ENCODE results near the gene MASP2. TPM values are rescaled to one million over a fixed set of nuclear protein-coding genes. Genes with fewer than 3 reads are reported as not detected.
A peak's percentile ranks its signal among the peaks of the same experiment; 100 is the strongest.

Gene MASP2
- total and polyA plus RNA-seq, 3 experiments from 2014 or later: 0.18 to 0.20 TPM; not detected in 1

DNA sequence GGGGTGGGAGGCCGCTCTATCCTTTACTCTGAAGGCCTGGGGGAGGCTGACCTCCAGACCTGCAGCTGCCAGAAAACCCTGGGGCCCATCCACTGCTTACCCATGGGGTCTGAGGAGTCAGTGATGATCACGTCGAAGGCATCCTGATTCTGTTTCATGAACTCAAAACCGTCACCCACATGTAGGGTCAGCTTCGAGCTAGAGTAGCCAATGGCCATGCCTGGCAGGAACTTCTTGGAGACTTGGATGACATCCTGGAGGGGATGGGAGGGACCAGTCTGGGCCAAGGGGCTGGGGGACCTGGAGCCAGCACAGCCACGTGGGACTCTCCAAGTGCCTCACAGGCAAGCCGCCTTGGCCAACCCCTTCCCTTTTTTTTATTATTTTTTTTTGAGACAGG, 9.5 kb upstream of the MASP2 start:
- H3K27me3 Mint-ChIP-seq: no peaks in the 10 kb centered on the region
- H3K4me1 ChIP-seq (ENCODE audit: insufficient read depth, low read length): peaks cover 12% of the 10 kb centered on the region
- DNase-seq: no peak
- H3K27me3 ChIP-seq (ENCODE audit: insufficient read depth, low read length, poor library complexity, severe bottlenecking): no peaks in the 10 kb centered on the region
- peaks cover 0 to 36% (median 2%) of the 10 kb centered on the region in 3 donors for H3K36me3 Mint-ChIP-seq
- H3K27ac Mint-ChIP-seq: peak overlapping the region in 1 of 8 donors; percentile 68
- no peaks in the 10 kb centered on the region for H3K9me3 Mint-ChIP-seq
- no peaks in the 10 kb centered on the region for H3K9me3 ChIP-seq (ENCODE audit: low read length)
- no peak overlapping the region for H3K4me3 Mint-ChIP-seq
- H3K4me1 Mint-ChIP-seq: peaks cover 12 to 29% (median 16%) of the 10 kb centered on the region in 3 donors
- POLR2A ChIA-PET: interaction anchor here (0.6 kb wide), 1 partner anchor 10 kb away, joined by 3 read pairs; no protein-coding TSS in a partner anchor
- no peak overlapping the region for H3K4me3 ChIP-seq (ENCODE audit: low read length)
- CTCF ChIA-PET: interaction anchor here (3.7 kb wide), 1 partner anchor 19 kb away, joined by 18 read pairs; no protein-coding TSS in a partner anchor
- no peaks in the 10 kb centered on the region for H3K36me3 ChIP-seq (ENCODE audit: insufficient read depth, low read length)
- no peak overlapping the region for H3K27ac ChIP-seq (ENCODE audit: low read depth, low read length)

DNA sequence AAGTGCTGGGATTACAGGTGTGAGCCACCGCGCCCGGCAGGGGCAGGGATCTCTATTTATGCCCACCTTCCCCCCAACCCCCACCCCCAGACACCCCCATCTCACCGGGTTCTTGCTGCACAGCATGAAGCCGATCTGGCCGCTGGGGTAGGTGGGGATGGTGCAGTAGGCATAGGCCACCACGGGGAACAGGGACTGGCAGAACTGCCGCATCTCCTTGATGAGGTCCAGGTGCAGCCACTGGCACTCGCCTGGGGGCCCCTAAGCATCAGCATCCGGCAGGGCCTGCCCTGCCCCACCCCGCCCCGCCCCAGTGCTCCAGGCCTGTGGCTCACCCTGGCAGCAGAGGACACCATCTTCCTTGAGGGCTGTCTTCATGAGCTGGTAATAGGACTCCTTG, 8.6 kb upstream of the MASP2 start:
- H3K36me3 ChIP-seq (ENCODE audit: insufficient read depth, low read length): no peaks in the 10 kb centered on the region
- Mint-ChIP-seq H3K4me1 (peaks cover 7 to 23% (median 12%) of the 10 kb centered on the region in 3 donors), H3K27me3 (no peaks in the 10 kb centered on the region), H3K9me3 (no peaks in the 10 kb centered on the region), H3K36me3 (peaks cover 0 to 32% (median 2%) of the 10 kb centered on the region in 3 donors), H3K27ac (no peak overlapping the region), H3K4me3 (no peak overlapping the region)
- H3K4me3 ChIP-seq (ENCODE audit: low read length): no peak overlapping the region
- DNase-seq: no peak
- ChIA-PET POLR2A (interaction anchor here (0.6 kb wide), 2 partner anchors 10 to 24 kb away, joined by 3 to 4 read pairs; no protein-coding TSS in a partner anchor), CTCF (interaction anchor here (3.7 kb wide), 1 partner anchor 18 kb away, joined by 18 read pairs; no protein-coding TSS in a partner anchor)
- H3K27ac ChIP-seq (ENCODE audit: low read depth, low read length): no peak overlapping the region
- H3K4me1 ChIP-seq (ENCODE audit: insufficient read depth, low read length): peaks cover 9% of the 10 kb centered on the region
- no peaks in the 10 kb centered on the region for H3K9me3 ChIP-seq (ENCODE audit: low read length)
- H3K27me3 ChIP-seq (ENCODE audit: insufficient read depth, low read length, poor library complexity, severe bottlenecking): no peaks in the 10 kb centered on the region

DNA sequence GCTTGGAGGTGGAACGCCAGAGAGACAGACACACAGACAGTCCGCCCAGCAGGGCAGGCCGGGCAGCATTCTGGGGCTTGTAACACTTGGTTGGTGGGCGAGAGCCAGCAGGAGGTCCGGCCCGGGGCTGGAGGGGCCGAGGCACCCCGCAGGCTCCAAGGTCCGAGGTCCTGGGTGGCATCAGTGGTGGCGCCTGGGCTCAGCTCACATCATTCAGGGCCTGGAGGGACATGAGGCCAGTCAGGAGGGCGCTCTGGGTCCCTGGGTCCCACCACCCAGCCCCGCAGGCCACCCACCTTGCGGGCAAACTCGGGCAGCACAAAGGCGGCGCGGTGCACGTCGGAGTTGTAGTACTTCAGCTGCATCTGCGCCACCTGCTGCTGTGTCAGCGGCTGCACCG, 7.6 kb upstream of the MASP2 start:
- peaks cover 2 to 18% (median 7%) of the 10 kb centered on the region in 3 donors for H3K4me1 Mint-ChIP-seq
- Histone ChIP-seq H3K36me3 (ENCODE audit: insufficient read depth, low read length) (no peaks in the 10 kb centered on the region), H3K4me1 (ENCODE audit: insufficient read depth, low read length) (peaks cover 9% of the 10 kb centered on the region), H3K27me3 (ENCODE audit: insufficient read depth, low read length, poor library complexity, severe bottlenecking) (no peaks in the 10 kb centered on the region), H3K27ac (ENCODE audit: low read depth, low read length) (no peak overlapping the region), H3K9me3 (ENCODE audit: low read length) (no peaks in the 10 kb centered on the region), H3K4me3 (ENCODE audit: low read length) (no peak overlapping the region)
- no peak for DNase-seq
- H3K9me3 Mint-ChIP-seq: no peaks in the 10 kb centered on the region
- CTCF ChIA-PET: no interaction called here
- H3K27me3 Mint-ChIP-seq: no peaks in the 10 kb centered on the region
- H3K36me3 Mint-ChIP-seq: peaks cover 0 to 28% (median 2%) of the 10 kb centered on the region in 3 donors
- POLR2A ChIA-PET: no interaction called here
- H3K4me3 Mint-ChIP-seq: peak overlapping the region in 1 of 7 donors; percentile 80
- H3K27ac Mint-ChIP-seq: no peak overlapping the region

DNA sequence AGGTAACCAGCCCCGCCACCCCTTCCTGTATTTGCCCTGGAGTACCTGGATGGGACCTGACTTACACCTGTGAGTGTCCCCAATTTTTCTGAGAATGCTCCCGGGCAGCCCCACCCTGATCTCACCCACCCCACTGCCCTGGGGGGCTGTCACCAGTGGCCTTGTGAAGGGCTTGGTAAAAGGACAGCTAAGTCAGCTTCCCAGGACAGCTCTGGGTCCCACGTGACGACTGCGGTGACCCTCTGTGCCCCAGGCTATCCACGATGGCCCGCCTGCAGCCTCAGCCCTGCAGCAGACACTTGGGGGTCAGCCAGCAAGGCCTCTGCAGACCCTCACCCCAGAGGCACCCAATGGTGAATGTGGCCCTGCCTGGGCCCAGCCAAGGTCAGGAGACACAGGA, 7.1 kb upstream of the MASP2 start:
- CTCF ChIA-PET: interaction anchor here (1.1 kb wide), 1 partner anchor 17 kb away, joined by 6 read pairs; no protein-coding TSS in a partner anchor
- H3K4me3 ChIP-seq (ENCODE audit: low read length): no peak overlapping the region
- Mint-ChIP-seq H3K4me1 (peaks cover 2 to 17% (median 7%) of the 10 kb centered on the region in 3 donors), H3K27ac (no peak overlapping the region), H3K4me3 (peak overlapping the region in 2 of 7 donors; percentile 48 to 80), H3K36me3 (peaks cover 0 to 27% (median 2%) of the 10 kb centered on the region in 3 donors), H3K9me3 (no peaks in the 10 kb centered on the region), H3K27me3 (no peaks in the 10 kb centered on the region)
- no peak overlapping the region for H3K27ac ChIP-seq (ENCODE audit: low read depth, low read length)
- no peak for DNase-seq
- H3K36me3 ChIP-seq (ENCODE audit: insufficient read depth, low read length): no peaks in the 10 kb centered on the region
- POLR2A ChIA-PET: no interaction called here
- peaks cover 9% of the 10 kb centered on the region for H3K4me1 ChIP-seq (ENCODE audit: insufficient read depth, low read length)
- no peaks in the 10 kb centered on the region for H3K9me3 ChIP-seq (ENCODE audit: low read length)
- no peaks in the 10 kb centered on the region for H3K27me3 ChIP-seq (ENCODE audit: insufficient read depth, low read length, poor library complexity, severe bottlenecking)

DNA sequence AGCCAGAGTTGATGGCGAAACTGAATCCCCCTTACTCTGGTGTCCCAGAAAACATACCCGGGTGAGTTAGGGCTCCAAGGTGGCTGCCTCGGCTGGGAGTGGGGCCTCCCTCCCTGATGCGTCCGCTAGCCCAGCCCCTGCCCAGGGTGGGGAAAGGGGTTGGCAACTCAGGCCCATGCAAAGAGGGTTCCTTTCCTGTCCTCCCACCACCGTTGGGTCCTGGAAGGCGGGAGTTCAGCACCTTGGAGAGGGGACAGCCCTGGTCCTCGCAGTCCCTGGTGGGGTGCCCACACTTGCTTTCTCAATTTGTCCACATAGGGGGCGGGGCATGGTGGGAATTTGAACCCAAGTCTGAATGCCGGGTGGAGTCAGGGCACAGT, 6.7 kb upstream of the MASP2 start:
- no peaks in the 10 kb centered on the region for H3K9me3 Mint-ChIP-seq
- H3K36me3 Mint-ChIP-seq: peaks cover 0 to 26% (median 2%) of the 10 kb centered on the region in 3 donors
- DNase-seq: no peak
- Histone ChIP-seq H3K9me3 (ENCODE audit: low read length) (no peaks in the 10 kb centered on the region), H3K27me3 (ENCODE audit: insufficient read depth, low read length, poor library complexity, severe bottlenecking) (no peaks in the 10 kb centered on the region), H3K4me1 (ENCODE audit: insufficient read depth, low read length) (peaks cover 4% of the 10 kb centered on the region), H3K36me3 (ENCODE audit: insufficient read depth, low read length) (no peaks in the 10 kb centered on the region), H3K27ac (ENCODE audit: low read depth, low read length) (no peak overlapping the region), H3K4me3 (ENCODE audit: low read length) (no peak overlapping the region)
- H3K4me1 Mint-ChIP-seq: peaks cover 0 to 12% (median 3%) of the 10 kb centered on the region in 3 donors
- no peak overlapping the region for H3K4me3 Mint-ChIP-seq
- ChIA-PET CTCF (interaction anchor here (1.1 kb wide), 1 partner anchor 16 kb away, joined by 6 read pairs; no protein-coding TSS in a partner anchor), POLR2A (no interaction called here)
- no peaks in the 10 kb centered on the region for H3K27me3 Mint-ChIP-seq
- peak overlapping the region in 1 of 8 donors; percentile 14 for H3K27ac Mint-ChIP-seq

DNA sequence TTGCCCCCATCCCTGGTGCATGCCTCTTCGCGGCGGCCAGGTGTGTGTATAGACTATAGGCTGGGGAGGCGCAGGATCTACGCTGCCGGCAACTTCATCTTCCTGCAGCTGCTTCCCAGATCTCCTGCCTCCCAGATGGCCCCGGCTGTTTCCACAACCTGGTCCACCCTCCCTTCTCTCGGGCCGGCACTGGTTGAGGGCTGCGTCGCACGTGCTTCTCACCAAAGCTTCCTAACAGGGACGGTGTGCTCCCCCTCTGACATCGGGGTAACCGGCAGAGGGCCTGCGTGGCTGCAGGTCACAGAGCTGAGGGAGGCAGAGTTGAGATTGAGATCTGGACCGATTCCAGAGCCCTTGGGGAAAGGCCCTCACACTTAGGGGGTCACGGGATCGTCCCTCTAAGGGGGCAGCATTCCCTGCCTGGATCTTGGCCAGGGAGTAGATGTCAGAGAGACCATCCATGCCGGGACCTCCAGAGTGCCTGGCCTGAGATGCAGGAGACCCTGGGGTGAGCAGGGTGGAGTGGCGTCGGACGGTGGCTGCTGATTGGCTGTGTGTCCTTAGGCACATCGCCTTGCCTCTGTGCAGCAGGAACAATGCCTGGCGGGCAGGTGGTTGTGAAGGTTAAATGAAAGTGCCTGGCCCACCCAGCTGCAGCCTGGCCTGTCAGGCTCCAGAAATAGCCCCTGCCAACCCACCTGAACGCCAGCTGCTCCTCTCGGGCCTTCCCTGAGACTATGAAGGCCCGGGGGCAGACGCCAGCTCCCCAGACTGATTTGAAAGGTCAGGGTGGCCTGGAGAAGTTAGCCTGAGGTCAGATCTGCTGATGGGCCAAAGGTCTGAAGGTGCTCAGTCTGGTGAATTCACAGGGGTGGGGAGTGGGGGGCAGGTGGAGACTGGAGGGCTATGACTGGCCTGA, 6.1 kb upstream of the MASP2 start:
- Mint-ChIP-seq H3K36me3 (peaks cover 0 to 26% (median 2%) of the 10 kb centered on the region in 3 donors), H3K4me1 (peaks cover 0 to 9% (median 3%) of the 10 kb centered on the region in 3 donors), H3K27me3 (no peaks in the 10 kb centered on the region), H3K4me3 (no peak overlapping the region), H3K9me3 (no peaks in the 10 kb centered on the region), H3K27ac (peak overlapping the region in 2 of 8 donors; percentile 14 to 69)
- Histone ChIP-seq H3K36me3 (ENCODE audit: insufficient read depth, low read length) (no peaks in the 10 kb centered on the region), H3K27ac (ENCODE audit: low read depth, low read length) (no peak overlapping the region), H3K4me3 (ENCODE audit: low read length) (no peak overlapping the region), H3K27me3 (ENCODE audit: insufficient read depth, low read length, poor library complexity, severe bottlenecking) (no peaks in the 10 kb centered on the region), H3K9me3 (ENCODE audit: low read length) (no peaks in the 10 kb centered on the region), H3K4me1 (ENCODE audit: insufficient read depth, low read length) (no peaks in the 10 kb centered on the region)
- no peak for DNase-seq
- ChIA-PET POLR2A (no interaction called here), CTCF (interaction anchor here (1.1 kb wide), 1 partner anchor 15 kb away, joined by 6 read pairs; no protein-coding TSS in a partner anchor)

DNA sequence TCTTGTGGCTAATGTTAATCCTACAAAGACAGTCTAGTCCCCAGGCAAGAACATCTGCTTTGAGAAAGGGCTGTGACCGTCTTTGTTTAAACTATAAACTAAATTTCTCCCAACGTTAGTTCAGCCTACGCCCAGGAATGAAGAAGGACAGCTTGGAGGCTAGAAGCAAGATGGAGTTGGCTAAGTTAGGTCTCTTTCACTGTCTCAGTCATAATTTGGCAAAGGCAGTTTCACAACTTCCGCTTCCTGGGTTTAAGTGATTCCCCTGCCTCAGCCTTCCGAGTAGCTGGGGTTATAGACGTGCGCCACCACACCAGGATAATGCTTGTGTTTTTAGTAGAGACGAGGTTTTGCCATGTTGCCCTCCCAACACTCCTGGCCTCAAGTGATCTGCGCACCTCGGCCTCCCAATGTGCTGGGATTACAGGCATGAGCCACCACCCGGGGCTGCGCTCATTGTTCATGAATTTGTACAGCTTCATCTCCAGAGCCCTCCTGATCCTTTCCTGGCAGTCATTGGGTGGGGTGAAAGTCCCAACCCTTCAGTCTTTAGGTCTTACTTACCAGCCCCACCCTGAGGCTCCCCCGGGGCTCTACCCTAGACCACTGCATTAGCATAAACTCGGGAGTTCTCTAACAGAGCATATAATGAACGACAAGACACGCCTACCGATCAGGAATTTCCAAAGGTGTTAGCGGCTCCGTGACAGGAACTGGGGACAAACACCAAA, 4.9 kb upstream of the MASP2 start:
- H3K9me3 ChIP-seq (ENCODE audit: low read length): no peaks in the 10 kb centered on the region
- no peak for DNase-seq
- ChIA-PET CTCF (interaction anchor here (3.0 kb wide), 1 partner anchor 14 kb away, joined by 15 read pairs; no protein-coding TSS in a partner anchor), POLR2A (no interaction called here)
- H3K4me1 ChIP-seq (ENCODE audit: insufficient read depth, low read length): no peaks in the 10 kb centered on the region
- H3K27ac ChIP-seq (ENCODE audit: low read depth, low read length): no peak overlapping the region
- peaks cover 0 to 19% (median 0%) of the 10 kb centered on the region in 3 donors for H3K36me3 Mint-ChIP-seq
- H3K4me1 Mint-ChIP-seq: peaks cover 0 to 9% (median 3%) of the 10 kb centered on the region in 3 donors
- no peaks in the 10 kb centered on the region for H3K27me3 ChIP-seq (ENCODE audit: insufficient read depth, low read length, poor library complexity, severe bottlenecking)
- H3K27me3 Mint-ChIP-seq: no peaks in the 10 kb centered on the region
- H3K4me3 Mint-ChIP-seq: peak overlapping the region in 1 of 7 donors; percentile 23
- H3K36me3 ChIP-seq (ENCODE audit: insufficient read depth, low read length): no peaks in the 10 kb centered on the region
- peak overlapping the region in 1 of 8 donors; percentile 11 for H3K27ac Mint-ChIP-seq
- H3K4me3 ChIP-seq (ENCODE audit: low read length): no peak overlapping the region
- no peaks in the 10 kb centered on the region for H3K9me3 Mint-ChIP-seq
